HG02623 (cell line): ENCODE data around the gene MAGI2.
"Not testable (repeated sequence)": the region's sequence is repeated elsewhere in the genome, so short reads cannot be mapped to it uniquely, and the experiment has no call there.

Experiments used
- ATAC-seq: cut with Tn5 transposase; IDR thresholded peaks from one replicate; pipeline ENCODE4 v1.9.1; 2021; ENCODE audit warnings: moderate library complexity; ENCODE audit not compliant: unreplicated experiment

MAGI2 gene

GRCh38 chr7:78024591-78024990, 1428.9 kb downstream of the MAGI2 start:
- no peak for ATAC-seq

DNA sequence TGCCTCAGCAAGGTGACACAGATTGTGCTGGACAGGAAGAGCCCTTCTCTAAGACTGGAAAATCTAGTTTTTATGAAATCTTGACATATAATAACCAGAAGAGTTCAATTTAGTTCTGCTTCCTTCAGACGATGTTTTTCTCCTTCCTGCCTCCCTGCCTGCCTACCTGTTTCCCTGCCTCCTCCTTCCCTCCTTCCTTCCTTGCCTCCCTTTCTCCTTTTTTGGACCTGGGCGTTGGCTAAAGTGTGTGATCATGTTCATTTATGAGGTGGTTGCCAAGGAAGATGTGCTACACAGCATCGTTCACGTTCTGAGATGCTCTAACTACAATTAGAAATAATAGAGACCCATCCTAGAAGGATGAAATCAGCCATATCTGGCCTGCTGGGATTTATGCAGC, 1430.3 kb downstream of the MAGI2 start:
- no peak for ATAC-seq

DNA sequence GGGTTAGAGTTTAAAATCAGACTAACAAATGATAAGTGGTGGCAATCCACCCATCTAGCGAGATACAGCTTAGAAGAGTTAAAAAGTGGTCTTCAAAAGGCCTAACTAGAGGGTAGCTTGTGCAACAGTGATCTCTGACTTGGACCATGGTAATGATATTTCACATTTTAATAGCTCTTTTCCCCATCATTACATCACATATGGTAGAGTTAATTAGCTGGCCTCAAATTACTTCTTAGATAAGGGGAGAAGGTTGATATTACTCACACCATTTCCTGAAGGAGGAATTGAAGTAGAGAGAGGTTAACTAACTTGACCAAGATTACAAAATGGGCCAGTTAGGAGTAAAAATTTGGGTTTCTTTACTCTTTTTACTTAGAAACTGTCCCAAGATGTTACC, 1431.3 kb downstream of the MAGI2 start:
- no peak for ATAC-seq

GRCh38 chr7:78020874-78021249, 1432.6 kb downstream of the MAGI2 start:
- no peak for ATAC-seq

GRCh38 chr7:78020136-78020873, 1433.2 kb downstream of the MAGI2 start:
- peak; percentile 33 for ATAC-seq

- peak; percentile 82 for ATAC-seq
Measured at GRCh38 chr7:78019447-78020135, 1433.9 kb downstream of the MAGI2 start.

DNA sequence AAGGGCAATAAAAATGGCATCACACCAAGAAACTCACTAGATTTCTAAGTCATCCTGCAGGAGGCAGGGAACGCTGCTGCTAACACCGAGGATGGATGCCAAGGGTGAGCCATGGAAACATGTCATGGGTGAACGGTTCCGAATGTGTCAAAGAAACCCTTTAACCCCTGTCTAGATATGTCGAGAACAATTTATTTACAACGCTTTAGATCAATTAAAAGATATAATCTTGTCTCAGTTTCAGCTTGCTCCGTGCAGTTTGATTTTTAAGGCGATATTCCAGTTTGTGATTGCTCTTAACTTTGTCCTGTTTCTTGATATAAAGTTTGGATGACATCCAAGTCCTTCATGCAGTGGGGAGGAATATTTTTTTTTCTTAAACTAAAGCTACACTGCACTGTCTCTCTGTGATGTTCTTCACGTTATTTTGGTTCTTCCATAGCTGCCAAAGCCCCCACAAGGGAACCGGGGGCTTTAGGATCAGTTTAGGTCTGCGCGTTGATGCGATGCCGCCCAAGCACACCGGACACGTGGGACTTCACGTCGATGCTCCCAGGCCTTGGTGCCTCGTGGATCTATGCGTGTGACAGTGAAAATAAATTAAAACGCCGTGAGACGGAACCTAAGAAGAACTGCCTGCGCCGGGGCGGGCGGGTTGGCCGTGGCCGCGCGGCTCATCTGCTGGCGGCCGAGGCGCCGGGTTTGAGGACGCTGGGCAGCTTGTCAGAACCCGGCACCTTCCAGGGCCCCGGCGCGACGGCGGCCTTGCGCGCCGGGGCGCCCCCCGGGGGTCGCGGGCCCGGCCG, 1434.6 kb downstream of the MAGI2 start:
- ATAC-seq: no peak

GRCh38 chr7:78017591-78018100, 1435.8 kb downstream of the MAGI2 start:
- no peak for ATAC-seq

- no peak for ATAC-seq
Measured at GRCh38 chr7:78015574-78016260, 1437.8 kb downstream of the MAGI2 start.

DNA sequence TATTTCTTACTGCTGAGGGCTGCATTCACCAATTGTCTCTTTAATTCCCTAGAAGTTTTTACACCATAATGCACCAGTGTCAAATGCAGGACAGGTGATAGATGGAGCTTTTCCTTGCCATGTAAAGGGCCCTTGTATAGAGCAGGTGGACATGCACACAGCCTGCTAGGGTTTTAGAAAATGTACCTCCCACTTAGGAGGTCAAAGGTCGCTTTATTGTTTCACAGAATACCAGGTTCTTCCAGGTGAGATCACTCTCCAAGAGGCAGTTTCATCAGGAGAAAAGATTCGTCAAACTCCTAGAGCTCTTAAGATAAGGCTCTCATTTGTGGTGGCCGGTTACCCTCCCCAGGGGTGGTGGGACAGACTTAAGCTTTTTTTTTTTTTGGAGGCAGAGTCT, 1439.1 kb downstream of the MAGI2 start:
- ATAC-seq: no peak

DNA sequence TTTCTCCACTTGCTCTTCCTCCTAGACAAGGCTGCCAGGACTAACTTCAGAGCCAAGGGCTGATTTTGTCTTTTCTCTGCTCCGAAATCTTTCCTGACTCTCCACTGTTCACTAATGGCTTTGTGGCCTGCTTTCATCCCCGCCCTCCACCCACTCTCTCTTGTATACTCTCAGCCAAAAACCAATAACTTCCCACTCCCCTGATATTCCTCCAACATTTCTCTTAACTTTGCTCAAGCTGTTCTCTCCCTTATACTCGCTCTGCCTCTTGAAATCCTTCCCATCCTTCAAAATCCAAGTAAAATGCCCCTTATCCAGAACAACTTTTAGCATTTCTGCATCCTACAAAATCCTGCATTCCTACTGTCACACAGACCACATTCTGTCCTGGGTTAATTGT, 1440.1 kb downstream of the MAGI2 start:
- no peak for ATAC-seq

- ATAC-seq: no peak
Measured at GRCh38 chr7:78011642-78012041, 1441.8 kb downstream of the MAGI2 start.

DNA sequence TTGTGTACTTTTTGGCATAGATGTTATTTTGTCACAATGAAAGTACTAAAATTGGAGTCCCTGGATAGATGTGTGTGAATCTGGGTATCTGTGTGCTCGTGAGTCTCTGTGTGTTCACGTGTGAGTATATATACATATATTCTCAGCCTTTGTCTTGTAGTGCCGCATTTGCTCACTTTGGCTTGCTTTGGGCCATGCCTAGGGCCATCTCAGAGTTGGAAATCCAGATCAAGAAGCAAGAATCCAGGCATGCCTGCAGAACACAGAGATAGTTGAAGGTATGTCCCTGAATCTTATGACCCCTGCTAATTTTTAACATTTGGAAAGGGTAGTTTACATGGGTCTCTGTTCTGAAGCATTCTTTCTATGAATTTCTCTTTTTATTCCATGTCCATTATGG, 1446.2 kb downstream of the MAGI2 start:
- ATAC-seq: no peak

- ATAC-seq: no peak
Measured at GRCh38 chr7:78006063-78006755, 1447.3 kb downstream of the MAGI2 start.

- no peak for ATAC-seq
Measured at GRCh38 chr7:78002715-78003114, 1450.8 kb downstream of the MAGI2 start.

- no peak for ATAC-seq
Measured at GRCh38 chr7:78002021-78002420, 1451.4 kb downstream of the MAGI2 start.

- not testable (repeated sequence) for ATAC-seq
Measured at GRCh38 chr7:77999168-77999567, 1454.3 kb downstream of the MAGI2 start.

DNA sequence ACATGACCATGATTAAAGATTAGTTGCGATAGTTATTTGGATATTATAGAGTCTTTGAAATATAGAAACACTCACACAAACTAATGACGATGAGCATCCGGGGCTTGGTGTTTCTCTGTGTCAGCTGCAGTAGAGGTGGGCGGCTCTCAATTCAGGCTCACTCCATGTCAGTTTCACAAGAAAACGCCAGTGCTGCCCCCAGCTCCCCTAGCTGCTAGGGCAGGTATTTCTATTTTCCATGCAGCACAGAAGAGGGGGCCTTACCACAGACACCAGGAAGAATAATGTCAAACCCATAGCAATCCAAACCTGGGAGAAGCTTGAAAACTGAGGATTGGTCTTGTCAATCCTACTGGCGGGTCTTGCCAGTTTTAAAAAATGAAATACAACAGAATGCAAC, 1457.8 kb downstream of the MAGI2 start:
- ATAC-seq: no peak

DNA sequence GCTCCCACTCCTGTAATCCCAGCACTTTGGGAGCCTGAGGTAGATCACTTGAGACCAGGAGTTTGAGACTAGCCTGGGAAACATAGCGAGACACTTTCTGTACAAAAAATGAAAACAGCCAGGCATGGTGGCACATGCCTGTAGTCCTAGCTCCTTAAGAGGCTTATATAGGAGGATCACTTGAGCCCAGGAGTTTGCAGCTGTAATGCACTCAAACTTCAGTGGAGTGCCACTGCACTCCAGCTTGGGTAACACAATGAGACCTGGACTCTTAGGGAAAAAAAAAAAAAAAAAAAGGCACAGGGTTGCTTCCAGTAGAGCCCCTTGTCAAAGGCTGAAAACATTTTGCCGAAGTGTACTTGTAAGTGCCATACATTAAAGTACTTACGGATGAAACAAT, 1459.6 kb downstream of the MAGI2 start:
- no peak for ATAC-seq

DNA sequence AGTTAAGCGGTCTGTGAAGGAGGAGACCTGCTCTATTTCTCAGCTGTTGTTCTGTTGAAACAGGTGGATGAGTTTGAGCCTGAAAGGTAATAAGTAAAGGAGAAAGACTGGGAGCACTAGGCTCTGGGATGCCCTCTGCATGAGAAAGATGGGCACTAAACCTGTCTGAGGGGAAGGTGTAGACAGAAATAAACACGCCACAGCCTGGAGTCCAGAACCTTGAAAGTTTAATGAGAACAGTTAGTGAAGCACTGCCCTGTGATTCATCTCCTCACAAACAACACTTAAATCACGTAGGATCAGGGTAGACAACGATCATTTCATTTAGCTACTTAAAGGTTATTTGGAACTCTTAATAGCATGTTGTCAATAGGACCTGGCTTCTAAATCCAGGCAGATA, 1461.8 kb downstream of the MAGI2 start:
- no peak for ATAC-seq
